ENCODE measurements around the gene PROSER2.

Gene PROSER2, protein sequence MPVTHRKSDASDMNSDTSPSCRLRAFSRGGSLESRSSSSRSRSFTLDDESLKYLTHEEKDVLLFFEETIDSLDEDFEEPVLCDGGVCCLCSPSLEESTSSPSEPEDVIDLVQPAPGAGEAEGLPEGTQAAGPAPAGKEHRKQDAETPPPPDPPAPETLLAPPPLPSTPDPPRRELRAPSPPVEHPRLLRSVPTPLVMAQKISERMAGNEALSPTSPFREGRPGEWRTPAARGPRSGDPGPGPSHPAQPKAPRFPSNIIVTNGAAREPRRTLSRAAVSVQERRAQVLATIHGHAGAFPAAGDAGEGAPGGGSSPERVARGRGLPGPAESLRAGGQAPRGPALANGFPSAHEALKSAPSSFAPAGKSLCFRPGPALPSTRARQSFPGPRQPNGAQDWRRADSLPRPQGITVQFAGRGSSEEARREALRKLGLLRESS

DNA sequence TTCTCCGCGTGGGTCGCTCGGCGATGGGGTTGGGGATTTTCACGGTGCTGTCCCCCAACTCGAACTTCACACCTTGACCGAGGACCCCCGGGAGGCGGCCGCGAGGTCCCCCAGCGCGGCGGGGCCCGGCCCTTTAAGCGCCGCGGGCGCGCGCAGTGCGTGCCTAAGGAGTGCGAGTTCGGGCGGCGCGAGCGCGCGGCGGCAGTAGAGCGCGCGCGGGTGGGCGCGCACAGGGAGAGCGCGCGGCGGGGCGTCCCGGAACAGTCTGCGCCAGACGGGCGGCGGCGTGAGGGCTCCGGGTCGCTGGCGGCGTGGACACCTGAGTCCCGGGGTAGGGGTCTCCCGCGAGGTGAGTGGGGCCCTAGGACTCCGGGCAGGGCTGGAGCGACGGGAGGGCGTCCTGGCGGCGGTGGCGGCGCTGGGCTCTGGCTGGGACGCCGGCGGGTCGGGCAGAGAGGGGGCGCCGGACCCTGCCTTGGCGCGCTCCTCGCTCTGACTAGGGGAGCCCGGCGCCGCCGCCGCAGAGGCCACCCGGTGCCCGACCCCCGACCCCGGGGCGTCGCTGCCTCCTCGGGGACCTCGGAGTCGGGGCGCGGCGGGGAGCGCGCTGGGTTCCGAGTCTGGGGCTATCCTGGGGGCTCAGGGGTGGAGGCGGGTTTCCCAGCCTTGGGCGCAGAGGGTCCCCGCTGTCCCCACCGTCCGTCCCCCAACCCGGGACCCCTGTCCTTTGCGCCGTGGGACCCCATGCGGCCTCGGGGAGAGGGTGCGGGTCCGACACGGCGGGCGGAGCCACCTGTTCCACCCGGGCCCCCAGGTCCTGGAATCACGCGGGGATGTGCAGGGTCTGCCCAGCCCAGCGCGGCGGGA lies at the start of gene PROSER2:
Gene PROSER2 (plus strand): TSS at position 235 of the 867 bp plus-strand sequence. CDS start 28,722 bp downstream, outside the sequence.
- DNase-seq: peak in 1 of 2 experiments; percentile 23

DNA sequence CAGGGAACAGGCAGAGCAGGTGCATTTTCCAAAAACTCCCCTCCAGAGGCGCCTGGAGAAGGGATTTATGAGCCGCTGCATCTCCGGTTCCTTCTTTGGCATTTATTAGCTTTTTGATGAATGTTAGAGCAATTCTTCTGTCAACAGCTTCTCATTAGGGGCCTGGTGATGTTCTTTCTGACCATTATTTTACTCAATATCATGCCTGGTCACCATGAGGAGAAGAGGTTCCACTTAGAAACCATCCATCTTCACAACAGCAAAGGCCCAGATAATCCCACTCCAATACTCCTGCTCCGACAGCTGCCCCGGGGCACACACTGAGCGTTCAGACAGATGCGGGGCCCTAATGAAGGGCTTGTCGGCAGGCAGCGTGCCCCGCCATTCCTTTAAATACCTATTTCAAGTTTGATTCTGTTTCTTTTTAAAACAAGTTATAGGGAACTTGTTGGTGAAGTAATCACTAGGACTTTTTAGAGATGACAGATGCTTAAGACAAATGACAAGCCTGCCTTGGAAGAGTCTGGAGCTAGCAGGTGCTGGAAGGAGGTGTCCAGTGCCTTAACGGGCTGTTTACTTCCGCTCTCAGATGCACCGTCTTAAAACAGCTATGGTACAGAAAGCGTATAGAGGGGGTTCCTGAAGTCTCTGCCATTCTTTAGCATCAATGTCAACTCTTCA lies 49.3 kb upstream of the PROSER2 start:
- no peak for DNase-seq

DNA sequence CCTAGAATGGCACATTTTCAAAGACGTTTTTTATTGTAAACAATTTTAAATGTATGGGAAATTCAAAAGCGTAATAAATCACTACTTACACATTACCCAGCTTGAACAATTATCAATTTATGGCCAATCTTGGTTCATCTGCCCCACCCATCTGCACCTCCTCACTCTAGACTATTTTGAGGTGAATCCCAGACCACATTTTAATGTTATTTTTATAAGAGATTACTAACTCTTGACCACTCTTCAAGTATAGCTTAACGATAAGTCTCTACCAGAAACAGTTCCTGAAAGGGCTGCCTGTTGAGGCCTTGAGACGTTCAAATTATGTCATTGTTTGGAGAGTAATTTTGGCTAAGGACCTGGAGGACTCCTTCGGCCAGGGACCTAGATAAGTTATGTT lies 47.7 kb upstream of the PROSER2 start:
- no peak for DNase-seq

DNA sequence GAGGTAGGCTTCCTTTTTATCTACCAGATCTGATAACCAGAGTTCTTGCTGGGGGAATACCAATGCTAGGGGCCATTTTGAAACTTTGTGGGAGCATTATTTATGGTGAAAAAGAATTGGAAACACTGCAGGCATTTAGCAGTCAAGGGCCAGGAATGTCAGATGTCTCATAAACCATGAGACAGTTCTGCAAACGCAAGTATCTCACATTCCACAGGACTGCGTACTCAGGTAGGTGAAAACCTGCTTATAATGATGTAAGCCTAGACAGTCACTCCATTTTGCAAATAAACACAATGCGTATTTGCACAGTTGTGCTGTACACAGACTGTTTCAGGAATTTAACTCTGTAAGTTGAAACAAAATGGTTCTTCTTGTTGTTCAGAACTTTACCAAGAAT lies 47.1 kb upstream of the PROSER2 start:
- DNase-seq: no peak

DNA sequence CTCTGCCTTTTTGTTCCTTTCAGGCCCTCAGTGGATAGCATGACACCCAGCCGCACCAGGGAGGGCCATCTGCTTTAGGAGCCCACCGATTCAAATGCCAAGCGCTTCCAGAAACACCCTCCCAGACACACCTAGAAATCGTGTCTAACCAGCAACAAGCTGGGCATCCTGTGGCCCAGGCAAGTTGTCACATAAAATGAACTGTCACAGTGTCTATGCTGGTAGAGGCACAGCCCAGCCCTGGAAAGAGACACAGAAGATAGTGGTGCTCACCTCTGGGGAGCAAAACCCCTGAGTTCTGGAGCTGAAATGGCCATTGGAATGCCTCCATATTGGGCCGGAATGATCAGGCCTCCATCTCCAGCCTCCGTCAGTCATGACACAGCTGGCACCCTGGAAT lies 42.0 kb upstream of the PROSER2 start:
- DNase-seq: no peak

DNA sequence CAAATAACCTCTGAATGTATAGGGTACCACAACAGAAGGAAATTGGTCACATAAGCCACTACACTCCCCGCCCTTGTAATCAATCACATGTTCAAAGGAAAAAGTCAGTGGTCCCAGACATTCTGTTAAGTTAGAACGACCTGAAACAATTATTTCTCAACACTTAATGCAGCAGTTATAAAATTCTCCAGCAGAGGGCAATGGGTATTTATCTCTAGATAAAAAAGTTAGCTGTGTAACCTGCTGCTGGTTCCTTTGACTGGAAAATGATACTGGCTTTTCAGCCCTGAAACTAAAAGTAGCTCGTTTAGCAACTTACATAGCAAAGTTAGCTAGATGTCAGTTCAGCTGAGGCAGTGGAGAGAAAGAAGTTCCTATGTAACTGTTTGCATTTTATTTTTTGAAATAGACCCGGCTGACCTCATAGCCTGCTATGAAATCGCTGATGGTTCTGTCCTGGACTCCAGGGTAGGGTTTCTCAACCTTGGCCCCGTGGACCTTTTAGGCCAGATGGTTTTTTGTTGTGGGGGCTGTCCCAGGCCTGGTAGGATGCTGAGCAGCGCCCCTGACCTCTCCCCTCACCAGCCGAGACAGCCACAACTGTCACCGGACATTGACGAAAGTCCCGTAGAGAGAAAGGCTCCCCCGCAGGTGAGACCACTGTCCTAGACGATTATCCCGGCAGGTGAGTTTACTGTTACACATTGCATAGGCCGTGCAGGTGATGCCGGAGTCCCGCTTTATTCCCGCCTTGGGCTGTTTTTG lies 40.2 kb upstream of the PROSER2 start:
- peak in 1 of 2 experiments; percentile 62 for DNase-seq

DNA sequence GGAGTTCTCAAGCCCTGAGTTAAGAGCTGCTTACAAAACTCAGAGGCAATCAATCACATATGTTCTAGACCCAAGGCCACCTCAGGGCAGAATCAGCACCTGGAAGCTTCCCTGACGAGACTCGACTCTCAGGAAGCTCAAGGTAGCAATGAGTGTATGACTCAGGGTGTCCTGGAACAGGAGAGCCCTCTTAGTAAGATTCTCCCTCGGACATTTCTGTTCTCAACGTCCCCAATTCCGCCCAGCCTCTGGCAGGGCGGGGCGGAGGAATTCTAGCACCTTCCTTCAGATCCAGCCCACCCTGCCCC lies 39.6 kb upstream of the PROSER2 start:
- DNase-seq: no peak

DNA sequence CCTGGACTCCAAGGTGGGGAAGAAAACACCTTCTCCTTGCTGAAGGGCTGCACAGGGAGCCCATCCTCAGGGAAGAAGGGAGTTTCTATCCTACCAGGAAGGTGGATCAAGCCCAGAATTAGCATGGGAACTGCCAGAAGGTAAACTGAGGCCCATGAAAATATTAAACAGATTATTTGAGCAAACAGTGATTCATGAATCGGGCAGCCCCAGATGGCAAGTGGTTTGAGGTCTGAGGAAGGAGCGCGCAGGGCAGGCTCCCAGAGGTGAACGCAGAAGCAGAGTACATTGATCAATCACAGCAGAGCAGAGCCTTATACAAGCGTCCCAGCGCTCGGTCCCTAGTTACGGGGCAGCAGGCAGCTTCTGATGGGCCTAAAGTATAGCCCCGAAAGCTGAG lies 35.8 kb upstream of the PROSER2 start:
- no peak for DNase-seq

DNA sequence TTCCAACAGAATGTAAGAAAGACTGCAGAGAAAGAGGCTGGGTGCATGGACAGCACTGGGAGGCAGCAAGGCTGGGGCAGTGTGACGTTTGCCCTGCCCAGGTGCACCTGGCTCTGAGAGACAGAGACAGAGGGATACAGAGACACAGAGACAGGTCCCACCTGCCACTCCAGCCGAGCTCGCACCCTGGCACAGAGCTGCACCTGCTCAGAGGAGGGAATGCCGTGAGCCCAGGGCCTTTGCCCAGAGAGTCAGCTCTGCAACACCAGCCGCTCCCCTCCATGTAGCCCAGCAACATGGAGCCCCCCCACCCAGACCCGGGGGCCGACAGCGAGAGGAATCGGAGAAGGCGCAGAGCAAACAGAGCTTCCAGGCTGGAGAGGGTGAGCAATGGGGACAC lies 35.3 kb upstream of the PROSER2 start:
- DNase-seq: no peak

DNA sequence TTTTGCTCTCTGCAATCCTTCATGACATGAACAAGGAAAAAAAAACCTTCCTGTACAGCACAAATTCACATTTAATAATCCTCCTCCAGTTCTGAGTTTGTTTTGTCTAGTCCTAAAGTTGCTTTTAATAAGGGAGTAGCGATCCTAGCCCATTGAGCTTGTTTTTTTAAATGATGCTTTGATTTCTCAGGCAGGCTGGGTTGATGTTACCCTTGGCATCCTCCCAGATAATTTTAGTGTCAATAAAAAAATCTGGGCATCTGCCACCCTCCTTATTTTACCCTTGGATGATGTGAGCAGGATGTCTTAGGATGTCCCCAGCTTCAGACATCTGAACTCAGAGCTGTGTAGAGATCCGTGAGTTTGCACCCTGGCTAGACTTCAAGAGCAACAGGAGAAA lies 33.9 kb upstream of the PROSER2 start:
- DNase-seq: no peak

DNA sequence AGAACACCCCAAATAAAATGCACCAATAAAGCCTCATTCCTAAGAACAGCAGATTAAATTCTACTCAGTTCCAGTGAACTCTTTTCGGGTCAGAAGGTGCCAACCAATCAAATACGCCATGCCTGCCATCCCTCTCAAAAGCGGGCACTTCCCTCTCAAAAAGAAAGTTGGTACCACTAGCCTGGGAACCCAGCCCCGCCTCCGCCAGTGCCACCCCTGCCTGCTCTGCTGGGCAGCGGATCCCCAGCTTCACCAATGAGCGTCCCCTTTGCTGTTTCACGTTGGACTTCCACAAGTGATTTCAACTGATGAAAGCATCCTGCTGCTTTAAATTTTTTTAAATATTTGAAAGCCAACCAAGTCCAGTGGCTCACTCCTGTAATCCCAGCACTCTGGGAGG lies 33.2 kb upstream of the PROSER2 start:
- DNase-seq: no peak

DNA sequence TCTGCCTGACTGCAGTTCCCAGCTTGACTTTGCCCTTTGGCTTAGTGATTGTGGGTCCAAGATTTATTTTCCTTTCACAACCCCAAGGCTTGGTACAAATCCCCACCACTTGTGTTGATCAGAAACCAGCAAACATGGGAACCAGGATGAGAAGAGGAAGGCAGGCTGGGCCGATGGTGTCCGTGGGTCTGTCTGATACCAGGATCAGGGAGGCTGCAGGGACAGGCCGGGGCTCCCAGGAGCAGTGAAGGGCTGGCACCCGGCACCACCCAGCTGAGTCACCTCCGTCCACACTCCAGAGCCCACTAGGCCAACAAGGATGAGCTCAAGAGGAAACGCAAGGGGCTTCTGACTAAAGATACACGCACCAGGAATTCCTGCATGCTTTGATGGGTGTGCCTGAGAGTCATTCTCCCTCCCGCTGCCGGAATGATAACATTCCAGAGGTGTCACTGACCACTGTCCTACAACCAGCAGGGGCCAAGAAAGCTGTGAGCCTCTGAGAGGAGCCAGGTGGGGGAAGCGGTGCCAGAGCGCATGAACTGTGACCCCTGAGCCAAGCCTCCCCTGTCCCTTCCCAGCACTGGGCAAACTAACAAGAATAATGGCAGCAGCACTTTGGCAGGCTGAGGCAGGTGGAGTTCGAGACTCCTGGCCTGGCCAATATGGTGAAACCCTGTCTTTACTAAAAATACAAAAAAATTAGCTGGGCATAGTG lies 29.2 kb upstream of the PROSER2 start:
- DNase-seq: peak; percentile 57 to 72

DNA sequence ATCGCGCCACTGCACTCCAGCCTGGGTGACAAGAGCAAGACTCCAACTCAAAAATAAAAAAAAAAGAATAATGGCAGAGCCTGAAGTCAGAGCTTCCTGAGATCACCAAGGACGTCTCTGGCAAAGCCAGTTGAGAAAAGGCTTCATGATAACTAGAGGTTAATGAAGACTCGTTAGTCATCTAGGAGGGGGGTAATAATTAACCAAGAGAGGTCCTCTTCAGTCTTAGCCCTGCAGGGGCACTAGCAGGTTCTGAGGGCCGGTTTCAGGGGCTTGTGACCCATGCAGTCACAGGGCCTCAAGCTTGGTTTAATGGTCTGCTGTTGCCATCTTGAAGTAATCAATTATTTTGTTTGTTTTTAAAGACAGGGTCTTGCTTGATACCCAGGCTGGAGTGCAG lies 28.6 kb upstream of the PROSER2 start:
- no peak for DNase-seq

DNA sequence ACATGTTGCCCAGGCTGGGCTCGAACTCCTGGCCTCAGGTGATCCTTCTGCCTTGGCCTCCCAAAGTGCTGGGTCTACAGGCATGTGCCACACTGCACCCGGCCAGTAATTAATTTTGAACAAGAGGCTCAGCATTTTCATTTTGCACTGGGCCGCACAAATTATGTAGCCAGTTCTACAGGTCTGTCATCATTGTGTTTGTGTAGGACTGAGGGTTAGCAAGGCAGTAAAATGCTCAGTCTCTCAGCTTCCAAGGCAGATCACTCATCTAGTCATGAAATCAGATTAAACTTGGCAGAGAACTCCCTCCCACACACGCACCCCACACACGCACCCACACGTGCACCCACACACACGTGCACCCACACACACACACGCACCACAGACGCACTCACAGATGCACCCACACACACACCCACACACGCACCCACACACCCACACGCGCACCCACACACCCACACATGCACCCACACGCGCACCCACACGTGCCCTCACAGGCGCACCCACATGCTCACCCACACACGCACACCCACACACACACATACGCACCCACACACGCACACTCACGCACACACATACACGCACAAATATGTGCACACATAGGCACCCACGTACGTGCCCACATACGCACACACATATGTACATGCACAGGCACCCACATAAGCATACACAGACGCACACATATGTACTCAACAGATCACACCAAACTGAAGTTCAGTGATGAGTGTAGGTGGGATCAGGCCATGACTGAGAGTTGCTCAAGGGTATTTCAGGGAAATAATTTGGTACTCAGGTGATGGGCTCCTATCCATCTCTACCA lies 27.8 kb upstream of the PROSER2 start:
- no peak for DNase-seq

DNA sequence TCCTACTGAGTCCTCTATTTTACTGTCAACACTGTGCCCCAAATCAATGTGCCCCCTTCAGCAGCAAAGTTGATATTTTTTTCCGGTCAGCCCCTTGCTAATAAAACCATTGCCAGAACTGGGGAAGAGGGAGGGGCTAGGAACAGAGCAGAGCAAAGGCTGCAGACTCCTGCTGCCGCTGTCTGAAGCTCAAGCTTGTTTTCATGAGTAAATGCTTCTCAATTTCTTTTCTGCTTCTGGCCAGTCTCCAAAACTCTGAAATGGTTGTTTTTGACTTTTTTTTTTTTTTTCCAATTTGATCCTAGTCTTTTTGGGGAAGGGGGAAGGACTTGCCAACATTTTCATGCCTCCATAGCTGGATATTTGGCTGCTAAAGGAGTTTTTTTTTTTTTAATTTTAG lies 26.7 kb upstream of the PROSER2 start:
- no peak for DNase-seq

DNA sequence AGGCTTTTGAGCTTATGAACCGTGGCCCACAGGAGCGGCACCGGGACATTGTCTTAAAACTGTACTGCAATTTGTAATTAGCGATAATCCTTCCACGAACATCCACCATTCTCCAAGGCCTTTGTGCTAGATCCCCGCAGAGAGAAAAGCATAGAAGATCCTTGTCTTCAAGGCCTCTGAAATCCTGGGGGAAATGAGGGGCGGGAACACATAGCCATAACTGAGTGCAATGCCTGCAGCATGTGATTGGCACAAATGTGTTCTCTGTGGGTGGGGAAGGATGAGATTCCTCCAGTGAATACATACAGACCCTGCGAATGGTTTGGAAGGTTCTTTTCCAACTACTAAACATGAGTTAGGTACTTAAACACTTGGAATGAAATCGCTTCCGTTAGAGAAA lies 25.9 kb upstream of the PROSER2 start:
- no peak for DNase-seq

DNA sequence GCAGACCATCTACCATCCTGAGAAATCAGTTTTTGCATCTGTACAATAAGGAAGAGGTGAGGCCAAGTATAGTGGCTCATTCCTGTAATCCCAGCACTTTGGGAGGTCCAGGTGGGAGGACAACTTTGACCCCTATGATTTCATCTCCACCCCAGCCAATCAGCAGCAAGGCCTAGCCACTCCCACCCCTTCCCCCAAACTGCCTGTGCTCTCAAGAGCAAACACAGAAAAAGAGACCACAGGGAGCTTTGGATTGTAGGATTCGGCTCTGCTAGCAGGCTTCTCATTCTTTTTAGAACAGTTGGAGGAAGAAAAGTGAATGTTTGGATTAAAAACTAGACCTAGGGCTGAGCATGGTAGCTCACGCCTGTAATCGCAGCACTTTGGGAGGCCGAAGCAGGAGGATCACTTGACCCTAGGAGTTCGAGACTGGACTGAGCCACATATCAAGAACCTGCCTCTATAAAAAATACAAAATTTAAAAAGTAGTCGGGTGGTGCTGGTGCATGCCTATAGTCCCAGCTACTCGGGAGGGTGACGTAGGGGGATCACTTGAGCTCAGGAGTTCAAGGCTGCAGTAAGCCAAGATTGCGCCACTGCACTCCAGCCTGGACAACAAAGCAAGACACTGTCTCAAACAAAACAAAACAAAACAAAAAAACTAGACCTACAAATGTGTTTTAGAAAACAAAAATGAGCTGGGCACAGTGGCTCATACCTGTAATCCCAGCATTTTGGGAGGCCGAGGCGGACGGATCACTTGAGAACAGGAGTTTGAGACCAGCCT lies 25.1 kb upstream of the PROSER2 start:
- DNase-seq: no peak

DNA sequence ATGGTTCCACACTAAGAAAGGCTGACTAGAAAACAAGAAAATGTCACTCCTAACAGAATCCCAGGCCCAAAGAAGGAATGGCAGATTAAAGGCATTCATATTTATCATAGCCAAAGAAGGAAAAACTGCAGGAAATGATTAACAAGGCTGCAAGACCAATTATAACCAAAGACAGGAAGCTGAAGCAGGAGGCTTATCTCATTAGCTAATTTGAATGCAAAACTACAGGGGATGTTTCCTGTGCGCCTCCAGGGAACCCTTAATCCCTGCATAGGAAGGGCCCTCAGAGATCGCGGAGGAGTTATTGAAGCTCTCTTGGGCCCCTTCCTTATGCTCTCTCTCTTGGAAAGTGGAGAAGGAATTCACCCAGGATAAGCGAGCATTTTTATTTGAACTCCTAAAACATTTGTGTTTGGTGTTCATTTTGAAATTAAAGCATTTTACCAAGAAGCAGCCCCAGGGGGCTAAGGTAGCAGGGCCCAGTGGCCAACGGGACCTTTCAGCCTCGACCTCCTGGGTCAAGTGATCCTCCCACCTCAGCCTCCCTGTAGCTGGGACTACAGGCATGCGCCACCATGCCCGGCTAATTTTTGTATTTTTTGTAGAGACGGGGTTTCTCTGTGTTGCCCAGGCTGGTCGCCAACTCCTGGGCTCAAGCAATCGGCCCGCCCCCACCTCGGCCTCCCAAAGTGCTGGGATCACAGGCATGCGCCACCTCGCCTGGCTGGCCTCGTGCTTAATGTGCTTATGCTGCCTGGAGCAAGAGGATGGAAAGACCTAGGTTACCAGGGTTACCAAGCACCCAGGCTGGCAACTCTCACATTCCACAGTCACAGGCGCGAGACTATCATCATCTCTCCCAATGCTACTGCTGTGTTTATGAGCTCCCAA lies 24.1 kb upstream of the PROSER2 start:
- peak in 1 of 2 experiments; percentile 8 for DNase-seq

DNA sequence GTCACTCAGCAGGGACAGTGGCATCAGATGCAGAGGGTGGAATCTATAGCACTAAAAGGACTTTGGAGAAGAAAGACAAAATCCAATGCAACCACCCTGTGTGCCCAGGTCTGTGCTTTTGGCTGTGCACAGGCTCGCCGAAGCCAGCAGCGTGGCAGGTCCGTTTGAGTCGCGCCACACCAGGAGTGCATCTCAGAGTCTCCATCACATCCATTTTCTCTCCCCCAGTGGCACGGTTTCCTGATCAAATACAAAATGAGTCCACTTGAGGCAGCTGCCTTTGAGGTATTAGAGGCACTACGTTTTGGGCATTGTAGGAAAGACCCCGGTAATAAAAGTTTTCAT lies 23.4 kb upstream of the PROSER2 start:
- DNase-seq: no peak

Data from SW 1271 (cell line).